ENCODE data around the gene HMCN1.

DNA sequence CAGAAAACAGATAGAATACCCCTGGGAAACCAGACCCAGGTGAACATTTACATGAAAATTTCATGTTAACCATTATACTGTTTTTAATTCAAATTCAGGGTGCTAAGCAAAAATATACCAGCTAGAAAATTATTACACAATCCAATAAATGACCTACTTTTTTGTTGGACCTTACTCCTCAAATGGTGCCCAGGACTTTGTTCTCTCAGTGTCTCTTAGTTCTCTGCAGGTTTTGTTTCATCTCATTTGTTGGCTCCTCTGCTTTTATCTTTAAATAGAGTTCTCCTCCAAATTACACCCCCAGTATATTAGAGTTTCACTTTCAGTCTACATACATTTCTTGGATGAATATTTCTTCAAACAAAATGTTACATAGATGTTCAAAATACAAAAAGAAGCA, 326.0 kb downstream of the HMCN1 start:
- TF ChIP-seq EZH2 (IDR thresholded peaks at IDR 0.05; ENCODE audit: low read depth) = no peak
- TF ChIP-seq, protein P1, sequence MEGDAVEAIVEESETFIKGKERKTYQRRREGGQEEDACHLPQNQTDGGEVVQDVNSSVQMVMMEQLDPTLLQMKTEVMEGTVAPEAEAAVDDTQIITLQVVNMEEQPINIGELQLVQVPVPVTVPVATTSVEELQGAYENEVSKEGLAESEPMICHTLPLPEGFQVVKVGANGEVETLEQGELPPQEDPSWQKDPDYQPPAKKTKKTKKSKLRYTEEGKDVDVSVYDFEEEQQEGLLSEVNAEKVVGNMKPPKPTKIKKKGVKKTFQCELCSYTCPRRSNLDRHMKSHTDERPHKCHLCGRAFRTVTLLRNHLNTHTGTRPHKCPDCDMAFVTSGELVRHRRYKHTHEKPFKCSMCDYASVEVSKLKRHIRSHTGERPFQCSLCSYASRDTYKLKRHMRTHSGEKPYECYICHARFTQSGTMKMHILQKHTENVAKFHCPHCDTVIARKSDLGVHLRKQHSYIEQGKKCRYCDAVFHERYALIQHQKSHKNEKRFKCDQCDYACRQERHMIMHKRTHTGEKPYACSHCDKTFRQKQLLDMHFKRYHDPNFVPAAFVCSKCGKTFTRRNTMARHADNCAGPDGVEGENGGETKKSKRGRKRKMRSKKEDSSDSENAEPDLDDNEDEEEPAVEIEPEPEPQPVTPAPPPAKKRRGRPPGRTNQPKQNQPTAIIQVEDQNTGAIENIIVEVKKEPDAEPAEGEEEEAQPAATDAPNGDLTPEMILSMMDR (conservative IDR thresholded peaks at IDR 0.05) = no peak
